HG03521 (cell line): ENCODE measurements around the gene RASA1.
"Not testable (repeated sequence)": the region's sequence is repeated elsewhere in the genome, so short reads cannot be mapped to it uniquely, and the experiment has no call there.

ENCODE experiments used
- ATAC-seq: cut with Tn5 transposase; IDR thresholded peaks from one replicate; pipeline ENCODE4 v1.9.1; 2021; ENCODE audit warnings: mild to moderate bottlenecking, moderate library complexity; ENCODE audit not compliant: unreplicated experiment

Gene RASA1

GRCh38 chr5:87278590-87279100 is 11.0 kb downstream of the RASA1 start:
- no peak for ATAC-seq

- no peak for ATAC-seq
Measured at GRCh38 chr5:87282269-87282668, 14.6 kb downstream of the RASA1 start.

- ATAC-seq: not testable (repeated sequence)
Measured at GRCh38 chr5:87287266-87287665, 19.6 kb downstream of the RASA1 start.

GRCh38 chr5:87298692-87299362 is 31.1 kb downstream of the RASA1 start:
- ATAC-seq: no peak

GRCh38 chr5:87300176-87300575 is 32.5 kb downstream of the RASA1 start:
- ATAC-seq: no peak

- no peak for ATAC-seq
Measured at GRCh38 chr5:87300744-87301143, 33.1 kb downstream of the RASA1 start.

- ATAC-seq: no peak
Measured at GRCh38 chr5:87302061-87302460, 34.4 kb downstream of the RASA1 start.

- no peak for ATAC-seq
Measured at GRCh38 chr5:87303324-87303723, 35.6 kb downstream of the RASA1 start.

- ATAC-seq: not testable (repeated sequence)
Measured at GRCh38 chr5:87306090-87306489, 38.4 kb downstream of the RASA1 start.

GRCh38 chr5:87307796-87308423 is 40.2 kb downstream of the RASA1 start:
- peak; percentile 76 for ATAC-seq

GRCh38 chr5:87311405-87312279 is 44.0 kb downstream of the RASA1 start:
- ATAC-seq: no peak

- ATAC-seq: no peak
Measured at GRCh38 chr5:87313216-87313615, 45.5 kb downstream of the RASA1 start.

GRCh38 chr5:87319469-87319868 is 51.8 kb downstream of the RASA1 start:
- ATAC-seq: no peak

GRCh38 chr5:87321605-87322004 is 53.9 kb downstream of the RASA1 start:
- ATAC-seq: no peak

- ATAC-seq: no peak
Measured at GRCh38 chr5:87322381-87322780, 54.7 kb downstream of the RASA1 start.

- ATAC-seq: no peak
Measured at GRCh38 chr5:87327998-87328397, 60.3 kb downstream of the RASA1 start.

GRCh38 chr5:87329114-87329513 is 61.4 kb downstream of the RASA1 start:
- ATAC-seq: no peak

GRCh38 chr5:87339986-87340385 is 72.3 kb downstream of the RASA1 start:
- no peak for ATAC-seq

- peak; percentile 99 for ATAC-seq
Measured at GRCh38 chr5:87340716-87341115, 73.0 kb downstream of the RASA1 start.

GRCh38 chr5:87347272-87347671 is 79.6 kb downstream of the RASA1 start:
- no peak for ATAC-seq

- ATAC-seq: no peak
Measured at GRCh38 chr5:87347841-87348240, 80.2 kb downstream of the RASA1 start.

- peak; percentile 71 for ATAC-seq
Measured at GRCh38 chr5:87354496-87354895, 86.8 kb downstream of the RASA1 start.
